Coronary artery (tissue), 2 donors: Measurements from ENCODE around the gene SLC41A3.
A peak's percentile ranks its signal among the peaks of the same experiment; 100 is the strongest.
"Not testable (repeated sequence)": the region's sequence is repeated elsewhere in the genome, so short reads cannot be mapped to it uniquely, and the experiment has no call there.

Source experiments
- DNase-seq: peaks from one replicate; pipeline ENCODE4 v3.0.0-alpha.2; 2017; ENCODE audit warnings: low spot score
- H3K27ac ChIP-seq, 2 donors: fragments of 200-600 bp; sonication (generic); one replicate each; pipeline ENCODE4 v1.5.1; 2016 to 2019
- H3K4me3 ChIP-seq: fragments of 200-600 bp; sonication (generic); 2 replicates; pipeline ENCODE4 v1.5.1; 2016; ENCODE audit warnings: mild to moderate bottlenecking, moderate library complexity
- TF ChIP-seq, protein P1 (sequence below): fragments of 200-600 bp; sonication (generic); IDR thresholded peaks from one replicate; pipeline ENCODE4 v1.5.1; 2019; ENCODE audit warnings: antibody characterized with exemption

The SLC41A3 gene

DNA sequence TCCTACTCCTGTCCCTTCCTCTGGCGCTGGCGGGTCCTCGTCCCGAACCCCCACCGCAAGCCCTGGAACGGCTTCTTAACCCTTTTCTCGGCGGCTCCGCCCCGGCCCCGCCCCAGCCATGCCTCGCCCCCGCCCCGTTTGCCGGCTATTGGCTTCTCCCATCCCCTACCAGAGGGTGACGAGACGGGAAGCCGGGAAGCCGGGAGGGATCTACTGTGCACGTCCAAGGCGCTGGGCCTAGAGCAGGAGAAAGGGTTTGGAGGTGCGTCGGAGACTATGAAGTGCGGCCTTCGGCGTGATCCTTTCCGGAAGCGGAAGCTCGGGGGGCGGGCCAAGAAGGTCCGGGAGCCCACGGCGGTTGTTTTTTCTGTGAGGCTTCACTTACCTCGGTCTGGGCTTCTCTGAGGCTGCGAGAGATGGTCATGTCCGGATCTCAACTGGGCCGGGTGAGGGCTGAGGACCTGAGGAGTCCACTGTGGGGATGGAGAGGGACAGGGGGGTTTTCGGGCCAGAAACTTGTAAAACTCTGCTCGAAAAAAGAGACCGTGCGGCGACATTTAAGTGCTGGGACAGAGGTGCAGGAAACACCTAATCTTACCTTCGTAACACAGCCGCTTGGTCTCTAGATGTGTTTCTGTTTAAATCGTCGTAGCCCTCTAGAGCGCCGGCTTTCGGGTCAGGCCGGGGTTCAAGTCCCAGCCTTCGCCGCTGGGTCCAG, 93.5 kb downstream of the SLC41A3 start:
- Histone ChIP-seq H3K4me3 (peak overlapping the region; percentile 84), H3K27ac (peak overlapping the region; percentile 72 to 83)
- TF ChIP-seq, protein P1, sequence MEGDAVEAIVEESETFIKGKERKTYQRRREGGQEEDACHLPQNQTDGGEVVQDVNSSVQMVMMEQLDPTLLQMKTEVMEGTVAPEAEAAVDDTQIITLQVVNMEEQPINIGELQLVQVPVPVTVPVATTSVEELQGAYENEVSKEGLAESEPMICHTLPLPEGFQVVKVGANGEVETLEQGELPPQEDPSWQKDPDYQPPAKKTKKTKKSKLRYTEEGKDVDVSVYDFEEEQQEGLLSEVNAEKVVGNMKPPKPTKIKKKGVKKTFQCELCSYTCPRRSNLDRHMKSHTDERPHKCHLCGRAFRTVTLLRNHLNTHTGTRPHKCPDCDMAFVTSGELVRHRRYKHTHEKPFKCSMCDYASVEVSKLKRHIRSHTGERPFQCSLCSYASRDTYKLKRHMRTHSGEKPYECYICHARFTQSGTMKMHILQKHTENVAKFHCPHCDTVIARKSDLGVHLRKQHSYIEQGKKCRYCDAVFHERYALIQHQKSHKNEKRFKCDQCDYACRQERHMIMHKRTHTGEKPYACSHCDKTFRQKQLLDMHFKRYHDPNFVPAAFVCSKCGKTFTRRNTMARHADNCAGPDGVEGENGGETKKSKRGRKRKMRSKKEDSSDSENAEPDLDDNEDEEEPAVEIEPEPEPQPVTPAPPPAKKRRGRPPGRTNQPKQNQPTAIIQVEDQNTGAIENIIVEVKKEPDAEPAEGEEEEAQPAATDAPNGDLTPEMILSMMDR: no peak

DNA sequence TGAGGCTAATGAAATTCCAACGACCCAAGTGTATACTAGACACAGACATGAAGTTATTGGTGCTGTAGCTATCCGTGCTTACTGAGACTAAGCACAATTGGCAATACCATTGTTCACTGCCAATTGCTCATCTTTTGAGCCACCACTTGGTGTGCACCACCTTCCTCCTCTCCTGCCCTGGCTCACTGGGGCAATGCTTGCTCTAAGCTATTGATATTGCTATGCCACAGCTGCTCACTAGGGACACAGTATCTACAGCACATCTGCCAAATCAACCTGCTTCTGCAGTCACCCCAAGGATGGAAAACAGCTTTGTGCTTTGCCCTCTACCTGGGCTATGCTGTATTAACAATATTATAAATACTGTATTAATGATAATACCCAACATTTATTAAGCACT, 99.0 kb downstream of the SLC41A3 start:
- not testable (repeated sequence) for H3K4me3 ChIP-seq, H3K27ac ChIP-seq, DNase-seq

More for the DNA sequence above, 93.5 kb downstream of the SLC41A3 start:
- DNase-seq: peak; percentile 96

DNA sequence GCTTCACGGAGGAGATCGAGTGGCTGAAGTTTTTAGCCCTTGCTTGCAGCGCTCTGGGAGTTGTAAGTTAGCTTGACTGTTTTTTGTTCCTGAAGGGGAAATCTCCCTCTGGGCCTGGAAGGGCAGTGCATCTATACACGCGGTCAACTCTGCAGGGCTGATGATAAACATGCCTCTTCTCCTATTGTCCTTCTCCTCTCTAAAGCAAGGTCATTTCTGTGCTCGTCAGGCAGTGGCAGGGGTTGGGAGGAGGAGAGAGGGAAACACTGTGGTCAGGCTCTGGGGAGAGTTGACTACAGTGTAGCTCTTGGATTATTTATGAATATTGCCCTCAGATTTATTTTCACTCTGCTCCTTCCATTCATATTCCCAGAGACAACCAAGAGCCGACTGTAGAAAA, 106.8 kb downstream of the SLC41A3 start:
- H3K4me3 ChIP-seq, DNase-seq, H3K27ac ChIP-seq: not testable (repeated sequence)

DNA sequence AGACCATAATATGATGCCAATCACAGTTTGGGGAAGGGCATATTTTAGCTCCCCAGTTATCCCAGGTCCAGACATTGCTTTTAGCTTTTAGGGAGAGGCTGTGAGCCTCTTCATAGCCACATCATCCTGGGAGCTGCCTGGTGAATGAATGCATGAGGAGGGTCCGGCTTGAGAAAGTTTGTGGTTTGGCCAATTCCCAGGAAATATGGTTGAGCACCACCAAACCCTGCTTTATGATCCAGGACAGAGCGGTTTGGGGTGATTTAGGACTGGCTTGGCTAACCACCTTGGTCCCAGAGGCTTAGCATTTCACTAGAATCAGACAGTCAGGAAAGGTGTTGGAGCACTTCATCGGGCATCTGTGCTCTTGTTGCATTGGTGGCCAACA, 107.9 kb downstream of the SLC41A3 start:
- DNase-seq, H3K27ac ChIP-seq, H3K4me3 ChIP-seq: not testable (repeated sequence)

DNA sequence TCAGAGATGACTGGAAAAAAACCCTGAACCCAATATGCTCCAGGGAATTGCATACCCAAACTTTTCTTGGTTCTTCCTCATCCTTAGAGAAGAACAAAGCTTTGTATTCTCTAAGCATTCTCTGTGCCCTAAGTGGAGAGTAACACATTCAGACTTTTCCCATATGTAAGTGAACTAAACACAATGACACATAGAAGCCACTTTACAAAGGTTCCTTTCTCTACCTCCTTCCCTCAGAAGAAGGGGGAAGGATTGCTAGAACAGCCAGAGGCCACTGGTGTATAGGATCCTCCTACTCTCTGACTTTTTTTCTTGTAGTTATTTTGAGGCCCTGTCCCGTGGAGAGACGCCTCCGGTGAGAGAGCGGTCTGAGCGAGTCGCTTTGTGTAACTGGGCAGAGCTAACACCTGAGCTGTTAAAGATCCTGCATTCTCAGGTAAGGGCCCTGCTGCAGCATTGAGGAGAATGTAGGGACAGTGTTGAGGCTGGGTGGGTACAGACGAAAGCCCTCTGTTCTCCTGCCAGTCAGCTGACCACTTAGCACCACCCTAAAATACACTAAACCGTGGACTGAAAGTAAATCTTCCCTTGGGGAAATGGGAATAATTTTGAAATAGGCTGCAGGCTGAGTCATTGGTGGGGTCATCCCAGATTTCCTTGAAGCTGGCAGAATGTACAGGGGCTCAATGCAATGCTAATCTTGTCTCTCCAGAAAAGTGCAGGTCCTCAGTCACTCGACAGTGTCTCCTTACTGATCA, 108.5 kb downstream of the SLC41A3 start:
- not testable (repeated sequence) for H3K4me3 ChIP-seq, DNase-seq, H3K27ac ChIP-seq

DNA sequence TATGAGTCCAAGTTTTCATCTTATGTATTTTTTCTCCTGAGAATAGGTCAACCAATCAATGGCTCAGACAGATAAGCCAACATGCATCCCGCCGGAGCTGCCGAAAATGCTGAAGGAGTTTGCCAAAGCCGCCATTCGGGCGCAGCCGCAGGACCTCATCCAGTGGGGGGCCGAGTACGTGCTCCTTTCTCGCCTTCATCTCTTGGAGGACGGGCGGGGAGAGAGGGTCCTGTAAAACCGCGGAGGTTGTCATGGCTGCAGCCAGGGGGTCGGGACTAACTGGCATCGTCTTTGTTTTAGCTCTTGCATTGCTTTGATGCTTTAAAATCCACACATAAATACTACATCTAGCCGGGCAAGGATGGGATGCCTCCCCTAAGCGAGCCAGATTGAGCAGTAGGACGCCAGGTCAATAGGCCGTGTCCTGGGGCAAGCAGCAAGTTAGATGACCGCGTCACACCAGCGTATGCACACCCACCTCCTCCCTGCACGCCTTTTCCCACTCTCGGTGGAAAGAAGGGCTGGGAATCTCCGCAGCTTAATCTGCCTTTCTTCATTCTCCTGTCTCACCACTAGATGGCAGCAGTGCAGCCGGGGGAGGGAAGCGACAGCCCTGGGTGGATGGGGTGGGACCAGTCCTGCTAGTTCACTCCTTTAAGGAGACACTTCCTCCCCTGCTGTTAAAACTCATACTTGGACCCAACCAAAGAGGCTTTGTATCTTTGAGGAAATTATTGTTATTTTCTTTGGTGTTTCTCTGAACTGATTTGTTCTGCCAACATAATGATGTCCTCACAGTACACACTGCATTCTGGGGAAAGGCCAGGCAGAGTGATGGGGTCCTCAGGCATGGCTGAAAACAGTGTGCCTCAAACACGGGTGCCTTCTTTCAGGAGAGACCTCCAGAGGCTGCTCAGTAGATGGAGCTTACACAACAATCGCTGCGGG, 111.7 kb downstream of the SLC41A3 start:
- not testable (repeated sequence) for H3K27ac ChIP-seq, DNase-seq
- peak overlapping the region; percentile 69 for H3K4me3 ChIP-seq
- TF ChIP-seq, protein P1: peak; percentile 73

DNA sequence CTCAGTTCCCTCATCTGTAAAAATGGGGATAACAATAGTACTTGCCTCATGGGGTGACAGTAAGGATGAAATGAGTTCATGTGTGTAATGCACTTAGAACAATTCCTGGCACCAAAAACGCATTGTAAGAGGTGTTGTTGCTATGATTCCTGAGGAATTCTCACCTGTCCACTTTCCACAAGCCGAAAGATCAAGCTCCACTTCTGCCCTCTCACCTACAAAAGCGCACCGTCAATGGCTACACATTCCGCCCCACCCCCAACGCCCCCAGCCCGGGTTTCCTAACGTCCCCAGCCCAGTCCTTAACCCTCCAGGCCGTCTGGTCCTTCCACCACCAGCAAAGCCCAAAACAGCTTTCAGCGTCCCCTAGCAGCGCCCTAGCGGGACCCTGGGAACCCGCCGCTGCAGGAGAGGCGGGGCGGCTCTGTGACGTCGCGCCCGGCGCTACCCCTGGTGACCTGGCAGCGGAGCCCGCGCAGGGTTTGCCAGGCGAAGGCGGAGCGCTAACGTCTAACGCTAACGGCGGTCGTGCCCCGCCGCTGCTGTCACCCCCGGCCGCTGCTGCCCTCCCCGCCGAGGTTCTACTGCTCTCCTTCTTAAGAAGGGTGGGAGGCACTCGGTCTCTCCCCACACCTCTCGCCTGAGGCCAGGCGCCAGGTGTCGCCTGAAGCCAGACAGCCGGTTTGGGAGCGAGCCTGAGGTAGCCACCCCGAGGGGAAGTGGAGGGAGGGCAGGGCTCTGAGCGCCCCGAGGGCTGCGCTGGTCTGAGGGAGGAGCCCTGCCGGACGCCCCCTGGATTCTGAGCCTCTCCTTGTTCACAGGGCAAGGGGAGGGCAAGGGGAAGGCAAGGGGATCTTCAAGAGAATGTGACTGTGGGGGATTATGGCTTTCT, 115.0 kb downstream of the SLC41A3 start, which contains the start of gene ROPN1B:
Gene ROPN1B, plus strand, starts transcription at position 478 of the 892 bp plus-strand sequence. CDS start 2,877 bp downstream, outside the sequence.
- DNase-seq, H3K4me3 ChIP-seq, H3K27ac ChIP-seq: not testable (repeated sequence)

DNA sequence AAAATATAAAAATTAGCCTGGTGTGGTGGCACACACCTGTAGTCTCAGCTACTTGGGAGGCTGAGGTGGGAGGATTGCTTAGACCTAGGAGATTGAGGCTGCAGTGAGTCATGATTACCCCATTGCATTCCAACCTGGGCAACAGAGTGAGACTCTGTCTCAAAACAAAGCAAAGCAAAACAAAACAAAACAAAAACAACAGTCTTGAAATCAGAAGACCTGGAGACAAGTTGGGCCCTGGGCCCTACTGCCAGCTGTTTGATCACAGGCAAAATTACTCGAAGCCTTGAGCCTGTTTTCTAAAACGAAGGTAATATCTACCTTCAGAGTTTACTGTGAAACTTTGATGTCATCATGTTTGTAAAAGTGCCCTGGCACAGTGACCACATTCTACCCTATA, 115.8 kb downstream of the SLC41A3 start:
- not testable (repeated sequence) for H3K27ac ChIP-seq, H3K4me3 ChIP-seq, DNase-seq

DNA sequence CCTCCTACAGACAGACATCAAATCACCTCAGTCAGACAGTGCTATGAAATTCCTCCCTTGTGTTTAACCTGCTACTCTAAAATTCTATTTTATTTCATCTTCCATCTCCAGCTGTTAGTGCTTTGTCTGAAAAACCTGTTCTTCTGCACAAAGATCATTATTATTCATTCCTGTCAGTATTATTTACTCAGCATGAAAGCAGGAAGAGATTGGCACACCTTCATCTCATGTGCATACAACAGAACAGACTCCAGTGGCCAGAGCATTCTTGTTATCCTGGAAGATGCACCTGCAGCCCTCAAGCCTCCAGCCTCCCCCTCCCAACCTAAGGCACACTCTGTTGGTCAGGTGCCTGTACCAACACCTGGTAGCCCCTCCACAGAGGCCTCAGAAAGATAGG, 116.8 kb downstream of the SLC41A3 start:
- Histone ChIP-seq H3K4me3 (no peak overlapping the region), H3K27ac (no peak overlapping the region)
- TF ChIP-seq, protein P1: no peak
- no peak for DNase-seq
